Memory B cell (primary cell): ENCODE results near the gene FAM200A.
"Not testable (repeated sequence)": the region's sequence is repeated elsewhere in the genome, so short reads cannot be mapped to it uniquely, and the experiment has no call there.

Experiments used
- ATAC-seq: fragments of 150-1000 bp; cut with Tn5 transposase; 2 replicates; pipeline ENCODE4 v1.10.0; 2021; ENCODE audit warnings: low read depth, mild to moderate bottlenecking, moderate library complexity
- DNase-seq, 2 donors: peaks; one replicate each; pipeline ENCODE4 v3.0.0; 2022; ENCODE audit warnings: low spot score in 2 of 2
- H3K27ac Mint-ChIP-seq: one replicate; pipeline ENCODE4 v1.8.0; 2022; ENCODE audit warnings: mild to moderate bottlenecking, moderate library complexity, mixed read lengths
- H3K27me3 Mint-ChIP-seq: one replicate; pipeline ENCODE4 v1.8.0; 2022; ENCODE audit warnings: mixed read lengths
- H3K36me3 Mint-ChIP-seq: one replicate; pipeline ENCODE4 v1.8.0; 2022; ENCODE audit warnings: mild to moderate bottlenecking, mixed read lengths
- H3K4me1 Mint-ChIP-seq: one replicate; pipeline ENCODE4 v1.8.0; 2022; ENCODE audit warnings: mixed read lengths
- H3K4me3 Mint-ChIP-seq: one replicate; pipeline ENCODE4 v1.8.0; 2022; ENCODE audit warnings: mild to moderate bottlenecking, moderate library complexity, mixed read lengths
- H3K9me3 Mint-ChIP-seq: one replicate; pipeline ENCODE4 v1.8.0; 2022; ENCODE audit warnings: mixed read lengths

The FAM200A gene

DNA sequence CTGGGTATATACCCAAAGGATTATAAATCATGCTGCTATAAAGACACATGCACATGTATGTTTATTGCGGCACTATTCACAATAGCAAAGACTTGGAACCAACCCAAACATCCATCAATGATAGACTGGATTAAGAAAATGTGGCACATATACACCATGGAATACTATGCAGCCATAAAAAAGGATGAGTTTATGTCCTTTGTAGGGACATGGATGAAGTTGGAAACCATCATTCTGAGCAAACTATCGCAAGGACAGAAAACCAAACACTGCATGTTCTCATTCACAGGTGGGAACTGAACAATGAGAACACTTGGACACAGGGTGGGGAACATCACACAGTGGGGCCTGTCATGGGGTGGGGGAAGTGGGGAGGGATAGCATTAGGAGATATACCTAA lies 2.4 kb downstream of the FAM200A start:
- not testable (repeated sequence) for H3K4me3 Mint-ChIP-seq, H3K9me3 Mint-ChIP-seq, DNase-seq, ATAC-seq, H3K27me3 Mint-ChIP-seq, H3K27ac Mint-ChIP-seq
- Mint-ChIP-seq H3K4me1 (peaks cover 11% of the 10 kb centered on the region), H3K36me3 (peaks cover 23% of the 10 kb centered on the region)

DNA sequence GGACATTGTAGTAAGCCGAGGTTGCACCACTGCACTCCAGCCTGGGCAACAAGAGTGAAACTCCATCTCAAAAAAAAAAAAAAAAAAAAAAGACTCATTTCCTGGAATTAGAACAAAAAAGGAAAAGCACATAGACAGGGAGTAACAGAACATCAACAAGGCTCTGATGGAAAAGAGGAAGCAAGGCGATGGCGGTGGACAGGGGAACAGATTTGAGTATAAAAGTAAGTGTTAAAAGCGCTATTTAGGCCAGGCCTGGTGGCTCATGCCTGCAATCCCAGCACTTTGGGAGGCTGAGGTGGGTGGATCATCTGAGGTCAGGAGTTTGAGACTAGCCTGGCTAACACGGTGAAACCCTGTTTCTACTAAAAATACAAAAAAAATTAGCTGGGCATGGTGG lies 6.6 kb downstream of the FAM200A start:
- ATAC-seq, H3K4me3 Mint-ChIP-seq, H3K27ac Mint-ChIP-seq, H3K4me1 Mint-ChIP-seq, H3K9me3 Mint-ChIP-seq, H3K27me3 Mint-ChIP-seq, DNase-seq: not testable (repeated sequence)
- peaks cover 21% of the 10 kb centered on the region for H3K36me3 Mint-ChIP-seq

DNA sequence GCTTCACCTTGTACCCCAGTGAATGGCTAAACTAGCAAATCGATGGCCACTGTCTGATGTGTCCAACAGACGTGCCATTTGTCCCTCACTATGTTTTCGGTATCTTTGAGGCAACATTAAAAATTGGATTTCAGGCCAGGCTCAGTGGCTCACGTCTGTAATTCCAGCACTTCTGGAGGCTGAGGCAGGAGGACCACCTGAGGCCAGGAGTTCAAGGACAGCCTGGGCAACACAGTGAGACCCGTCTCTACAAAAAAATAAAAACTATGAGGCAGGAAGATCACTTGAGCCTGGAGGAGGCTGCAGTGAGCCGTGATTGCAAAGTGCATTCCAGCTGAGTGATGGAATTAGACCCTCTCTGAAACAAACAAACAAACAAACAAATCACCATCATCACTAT lies 8.0 kb downstream of the FAM200A start:
- peaks cover 7% of the 10 kb centered on the region for H3K9me3 Mint-ChIP-seq
- H3K36me3 Mint-ChIP-seq = peaks cover 17% of the 10 kb centered on the region
- no peak overlapping the region for H3K27ac Mint-ChIP-seq
- no peaks in the 10 kb centered on the region for H3K27me3 Mint-ChIP-seq
- no peak overlapping the region for H3K4me3 Mint-ChIP-seq
- DNase-seq (no peak), ATAC-seq (no peak)
- no peaks in the 10 kb centered on the region for H3K4me1 Mint-ChIP-seq

DNA sequence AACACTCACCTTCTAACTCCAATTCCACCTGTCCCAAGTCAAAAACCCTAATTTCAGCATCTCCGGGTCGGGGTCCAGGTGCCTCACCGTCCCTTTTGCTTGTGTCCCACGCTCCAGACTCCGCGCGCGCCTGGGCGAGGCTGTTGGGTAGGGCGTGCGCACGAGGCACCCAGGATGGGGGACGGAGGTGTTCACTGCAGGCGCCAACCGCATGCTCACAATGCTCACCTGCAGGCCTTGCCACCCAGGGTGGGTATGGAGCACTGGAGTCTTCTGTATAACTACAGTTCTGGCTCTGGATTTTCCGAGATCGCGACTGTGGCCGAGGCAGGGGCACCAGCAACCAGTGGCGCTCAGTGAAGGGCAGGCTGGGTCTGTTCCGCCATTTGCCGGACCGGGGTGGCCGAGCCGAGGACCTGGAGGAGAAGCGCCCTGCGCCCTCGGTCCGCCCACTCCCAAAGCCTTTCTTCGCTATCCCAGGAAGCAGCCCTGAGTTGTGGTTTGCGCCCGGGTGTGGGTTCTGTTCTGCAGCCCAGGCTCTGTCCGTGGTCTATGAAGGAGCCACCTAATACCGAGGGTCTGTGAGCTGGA lies 8.7 kb downstream of the FAM200A start:
- no peak for ATAC-seq
- Mint-ChIP-seq H3K4me1 (no peaks in the 10 kb centered on the region), H3K36me3 (peaks cover 17% of the 10 kb centered on the region), H3K4me3 (no peak overlapping the region), H3K9me3 (peaks cover 7% of the 10 kb centered on the region), H3K27me3 (no peaks in the 10 kb centered on the region), H3K27ac (no peak overlapping the region)
- DNase-seq = no peak

DNA sequence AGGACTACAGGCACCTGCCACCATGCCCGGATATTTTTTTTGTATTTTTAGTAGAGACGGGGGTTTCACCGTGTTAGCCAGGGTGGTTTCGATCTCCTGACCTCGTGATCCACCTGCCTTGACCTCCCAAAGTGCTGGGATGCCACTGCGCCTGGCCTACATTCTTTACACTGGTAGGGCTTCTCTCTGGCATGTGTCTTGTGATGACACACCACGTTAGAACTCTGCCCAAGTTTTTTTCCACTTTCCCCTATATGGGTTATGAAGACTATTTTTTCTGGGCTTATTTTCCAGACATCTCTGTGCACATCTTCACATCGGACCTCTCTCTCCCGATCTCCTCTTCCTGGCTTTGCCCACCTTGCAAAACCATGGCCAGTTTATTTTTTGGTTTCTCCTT lies 10.7 kb downstream of the FAM200A start:
- DNase-seq (no peak), ATAC-seq (no peak)
- no peaks in the 10 kb centered on the region for H3K27me3 Mint-ChIP-seq
- peaks cover 10% of the 10 kb centered on the region for H3K36me3 Mint-ChIP-seq
- H3K27ac Mint-ChIP-seq = no peak overlapping the region
- peaks cover 7% of the 10 kb centered on the region for H3K9me3 Mint-ChIP-seq
- H3K4me1 Mint-ChIP-seq = no peaks in the 10 kb centered on the region
- H3K4me3 Mint-ChIP-seq = no peak overlapping the region

DNA sequence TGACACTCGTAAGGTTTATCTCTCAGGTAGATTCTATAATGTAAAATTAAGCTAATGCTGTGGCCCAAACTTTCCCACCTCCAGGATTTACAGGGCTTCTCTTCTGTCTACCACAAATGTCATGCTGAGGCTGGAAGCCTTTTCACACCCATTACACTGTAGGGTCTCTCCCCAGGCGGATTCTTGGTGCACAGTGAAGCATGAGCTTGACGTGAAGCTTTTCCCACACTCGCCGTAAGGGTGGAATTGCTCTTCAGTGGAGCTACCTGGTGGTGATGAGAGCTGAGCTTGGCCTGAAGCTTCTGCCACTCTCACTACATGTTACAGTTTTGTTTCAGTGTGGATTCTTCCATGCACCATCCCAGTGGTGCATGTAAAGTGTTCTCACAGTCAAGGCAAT lies 11.4 kb downstream of the FAM200A start:
- no peaks in the 10 kb centered on the region for H3K4me1 Mint-ChIP-seq
- no peak overlapping the region for H3K4me3 Mint-ChIP-seq
- H3K27me3 Mint-ChIP-seq = no peaks in the 10 kb centered on the region
- DNase-seq (no peak), ATAC-seq (no peak)
- no peak overlapping the region for H3K27ac Mint-ChIP-seq
- H3K36me3 Mint-ChIP-seq = peaks cover 10% of the 10 kb centered on the region
- peaks cover 11% of the 10 kb centered on the region for H3K9me3 Mint-ChIP-seq

DNA sequence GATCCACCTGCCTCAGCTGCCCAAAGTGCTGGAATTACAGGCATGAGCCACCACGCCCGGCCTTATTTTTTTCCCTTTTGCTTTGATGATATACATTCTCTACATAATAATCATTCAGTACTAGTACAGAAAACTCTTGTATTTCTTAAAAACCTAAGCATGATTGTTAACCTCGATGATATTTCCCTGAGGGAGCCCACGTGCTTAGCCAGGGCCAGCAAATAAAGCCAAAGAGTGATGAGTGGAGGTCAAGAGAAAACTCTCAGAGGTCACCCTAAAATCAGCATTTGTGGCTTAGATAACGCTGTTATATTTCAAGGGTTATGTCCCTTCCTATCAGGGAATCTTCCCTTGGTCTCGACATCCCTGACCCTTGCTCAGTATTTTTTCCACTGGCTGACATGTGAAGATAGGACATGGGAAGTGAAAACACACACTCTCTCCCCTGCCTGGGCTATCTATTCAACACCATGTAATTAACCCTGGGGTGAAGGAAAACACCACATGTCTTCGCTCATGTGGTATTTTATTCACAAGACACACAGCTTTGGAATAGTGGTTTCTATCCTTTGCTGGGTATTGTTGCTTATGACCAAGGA lies 12.6 kb downstream of the FAM200A start:
- Mint-ChIP-seq H3K4me1 (no peaks in the 10 kb centered on the region), H3K9me3 (peaks cover 11% of the 10 kb centered on the region), H3K27me3 (no peaks in the 10 kb centered on the region), H3K4me3 (no peak overlapping the region), H3K27ac (no peak overlapping the region), H3K36me3 (peaks cover 8% of the 10 kb centered on the region)
- ATAC-seq = no peak
- no peak for DNase-seq

DNA sequence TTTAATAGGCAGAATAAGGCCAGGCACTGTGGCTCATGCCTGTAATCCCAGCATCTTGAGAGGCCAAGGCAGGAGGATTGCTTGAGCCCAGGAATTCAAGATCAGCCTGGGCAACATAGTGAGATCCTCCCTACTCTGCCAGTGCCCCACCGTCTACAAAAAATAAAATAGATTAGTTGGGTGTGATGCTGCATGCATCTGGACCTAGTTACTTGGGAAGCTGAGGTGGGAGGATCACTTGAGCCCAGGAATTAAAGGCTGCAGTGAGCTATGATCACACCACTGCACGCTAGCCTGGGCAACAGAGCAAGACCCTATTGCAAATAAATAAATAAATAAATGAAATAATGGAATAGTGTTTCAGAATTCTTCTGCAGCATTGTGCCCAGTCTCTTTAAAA lies 16.2 kb downstream of the FAM200A start:
- H3K27ac Mint-ChIP-seq = no peak overlapping the region

DNA sequence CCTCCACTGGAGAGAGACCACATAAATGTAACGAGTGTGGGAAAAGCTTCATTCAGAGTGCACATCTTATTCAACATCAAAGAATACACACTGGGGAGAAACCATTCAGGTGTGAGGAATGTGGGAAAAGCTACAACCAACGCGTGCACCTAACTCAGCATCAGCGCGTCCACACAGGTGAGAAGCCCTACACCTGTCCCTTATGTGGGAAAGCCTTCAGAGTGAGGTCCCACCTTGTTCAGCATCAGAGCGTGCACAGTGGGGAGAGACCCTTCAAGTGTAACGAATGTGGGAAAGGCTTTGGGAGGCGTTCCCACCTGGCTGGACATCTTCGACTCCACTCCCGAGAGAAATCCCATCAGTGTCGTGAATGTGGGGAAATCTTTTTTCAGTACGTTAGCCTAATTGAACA lies 20.6 kb downstream of the FAM200A start:
- H3K27me3 Mint-ChIP-seq = no peaks in the 10 kb centered on the region
- DNase-seq (no peak), ATAC-seq (no peak)
- no peak overlapping the region for H3K4me3 Mint-ChIP-seq
- H3K36me3 Mint-ChIP-seq = peaks cover 43% of the 10 kb centered on the region
- no peak overlapping the region for H3K27ac Mint-ChIP-seq
- peaks cover 20% of the 10 kb centered on the region for H3K9me3 Mint-ChIP-seq
- no peaks in the 10 kb centered on the region for H3K4me1 Mint-ChIP-seq

More for the DNA sequence above, 16.2 kb downstream of the FAM200A start:
- Mint-ChIP-seq H3K4me1 (no peaks in the 10 kb centered on the region), H3K9me3 (peaks cover 17% of the 10 kb centered on the region), H3K36me3 (peaks cover 23% of the 10 kb centered on the region), H3K27me3 (no peaks in the 10 kb centered on the region), H3K4me3 (no peak overlapping the region)
- no peak for ATAC-seq
- no peak for DNase-seq

DNA sequence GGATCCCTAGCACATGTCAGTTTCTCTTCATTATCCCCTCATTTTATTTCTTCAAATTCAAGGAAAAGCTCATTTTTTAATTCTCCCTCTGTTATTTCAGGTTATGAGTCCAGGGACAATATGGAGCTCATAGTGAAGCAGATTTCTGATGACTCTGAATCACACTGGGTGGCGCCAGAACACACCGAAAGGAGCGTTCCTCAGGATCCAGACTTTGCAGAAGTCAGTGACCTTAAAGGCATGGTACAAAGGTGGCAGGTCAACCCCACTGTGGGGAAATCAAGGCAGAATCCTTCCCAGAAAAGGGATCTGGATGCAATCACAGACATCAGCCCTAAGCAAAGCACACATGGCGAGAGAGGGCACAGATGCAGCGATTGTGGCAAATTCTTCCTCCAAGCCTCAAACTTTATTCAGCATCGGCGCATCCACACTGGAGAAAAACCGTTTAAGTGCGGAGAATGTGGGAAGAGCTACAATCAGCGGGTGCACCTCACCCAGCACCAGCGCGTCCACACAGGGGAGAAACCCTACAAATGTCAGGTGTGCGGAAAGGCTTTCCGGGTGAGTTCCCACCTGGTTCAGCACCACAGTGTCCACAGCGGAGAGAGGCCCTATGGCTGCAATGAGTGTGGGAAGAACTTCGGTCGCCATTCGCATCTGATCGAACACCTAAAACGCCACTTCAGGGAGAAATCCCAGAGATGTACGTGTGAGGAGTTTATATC lies 26.0 kb downstream of the FAM200A start:
- Mint-ChIP-seq H3K27ac (no peak overlapping the region), H3K27me3 (no peaks in the 10 kb centered on the region), H3K9me3 (peaks cover 6% of the 10 kb centered on the region), H3K4me3 (no peak overlapping the region), H3K4me1 (peaks cover 4% of the 10 kb centered on the region), H3K36me3 (peaks cover 39% of the 10 kb centered on the region)
- ATAC-seq = no peak
- no peak for DNase-seq

DNA sequence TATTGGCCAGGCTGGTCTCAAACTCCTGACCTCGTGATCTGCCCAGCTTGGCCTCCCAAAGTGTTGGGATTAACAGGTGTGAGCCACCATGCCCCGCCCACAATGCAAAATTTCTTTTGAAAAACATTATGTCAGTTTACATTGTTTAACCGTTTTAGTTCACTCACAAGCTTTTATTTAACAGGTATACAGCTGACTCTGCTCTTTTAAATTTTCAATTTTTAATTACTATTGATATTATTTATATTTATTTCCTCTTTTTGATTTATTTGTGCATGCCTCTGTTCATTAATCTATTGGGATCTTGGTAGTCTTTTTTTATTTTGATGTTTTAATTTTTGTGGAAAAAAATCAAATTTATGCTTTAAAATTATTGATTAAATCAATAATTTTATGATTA lies 30.5 kb downstream of the FAM200A start:
- no peak overlapping the region for H3K27ac Mint-ChIP-seq
- H3K36me3 Mint-ChIP-seq = peaks cover 25% of the 10 kb centered on the region
- DNase-seq = no peak
- no peak for ATAC-seq
- H3K4me3 Mint-ChIP-seq = no peak overlapping the region
- H3K27me3 Mint-ChIP-seq = no peaks in the 10 kb centered on the region
- H3K9me3 Mint-ChIP-seq = no peaks in the 10 kb centered on the region
- peaks cover 4% of the 10 kb centered on the region for H3K4me1 Mint-ChIP-seq

DNA sequence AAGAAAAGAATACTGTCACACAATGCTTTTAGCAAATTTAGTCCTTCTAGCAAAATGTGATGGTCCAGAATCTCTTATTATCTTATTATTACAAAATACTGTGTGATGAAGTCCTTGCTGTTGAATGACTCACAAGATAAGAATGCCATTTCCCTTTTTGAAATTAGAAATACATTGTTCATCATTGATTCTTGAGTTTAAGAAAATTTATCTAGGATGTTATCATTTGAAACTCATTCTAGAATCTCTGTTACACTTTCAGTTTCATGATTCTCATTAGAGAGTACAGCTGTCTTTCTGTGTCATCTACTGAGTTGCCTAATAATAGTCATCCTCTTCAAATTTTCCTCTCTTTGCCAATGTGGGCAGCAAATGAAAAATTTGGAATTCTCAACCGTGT lies 37.9 kb downstream of the FAM200A start:
- Mint-ChIP-seq H3K4me1 (peaks cover 8% of the 10 kb centered on the region), H3K9me3 (no peaks in the 10 kb centered on the region), H3K4me3 (no peak overlapping the region), H3K27ac (no peak overlapping the region), H3K36me3 (peaks cover 22% of the 10 kb centered on the region), H3K27me3 (no peaks in the 10 kb centered on the region)
- DNase-seq (no peak), ATAC-seq (no peak)

DNA sequence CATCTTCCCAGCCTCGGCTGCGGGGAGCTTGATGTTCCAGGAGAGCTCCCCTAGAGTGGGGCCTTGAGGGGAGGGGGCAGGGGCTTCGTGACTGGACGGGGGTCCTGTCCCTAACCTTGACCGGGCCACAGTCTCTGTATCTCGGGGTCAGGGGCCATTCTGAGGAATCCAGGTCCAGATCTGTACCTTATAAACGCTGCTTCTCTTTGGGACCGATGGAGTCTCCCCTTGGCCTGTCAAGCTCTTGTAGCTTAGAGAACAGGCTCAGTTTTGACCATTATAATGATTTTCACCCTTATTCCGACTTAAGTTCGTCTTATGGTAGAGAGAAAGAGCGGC lies 46.6 kb downstream of the FAM200A start:
- H3K9me3 Mint-ChIP-seq = no peaks in the 10 kb centered on the region
- H3K4me3 Mint-ChIP-seq = peak overlapping the region; percentile 96
- ATAC-seq (no peak), DNase-seq (no peak)
- no peaks in the 10 kb centered on the region for H3K36me3 Mint-ChIP-seq
- no peaks in the 10 kb centered on the region for H3K27me3 Mint-ChIP-seq
- H3K27ac Mint-ChIP-seq = peak overlapping the region; percentile 85
- peaks cover 12% of the 10 kb centered on the region for H3K4me1 Mint-ChIP-seq

DNA sequence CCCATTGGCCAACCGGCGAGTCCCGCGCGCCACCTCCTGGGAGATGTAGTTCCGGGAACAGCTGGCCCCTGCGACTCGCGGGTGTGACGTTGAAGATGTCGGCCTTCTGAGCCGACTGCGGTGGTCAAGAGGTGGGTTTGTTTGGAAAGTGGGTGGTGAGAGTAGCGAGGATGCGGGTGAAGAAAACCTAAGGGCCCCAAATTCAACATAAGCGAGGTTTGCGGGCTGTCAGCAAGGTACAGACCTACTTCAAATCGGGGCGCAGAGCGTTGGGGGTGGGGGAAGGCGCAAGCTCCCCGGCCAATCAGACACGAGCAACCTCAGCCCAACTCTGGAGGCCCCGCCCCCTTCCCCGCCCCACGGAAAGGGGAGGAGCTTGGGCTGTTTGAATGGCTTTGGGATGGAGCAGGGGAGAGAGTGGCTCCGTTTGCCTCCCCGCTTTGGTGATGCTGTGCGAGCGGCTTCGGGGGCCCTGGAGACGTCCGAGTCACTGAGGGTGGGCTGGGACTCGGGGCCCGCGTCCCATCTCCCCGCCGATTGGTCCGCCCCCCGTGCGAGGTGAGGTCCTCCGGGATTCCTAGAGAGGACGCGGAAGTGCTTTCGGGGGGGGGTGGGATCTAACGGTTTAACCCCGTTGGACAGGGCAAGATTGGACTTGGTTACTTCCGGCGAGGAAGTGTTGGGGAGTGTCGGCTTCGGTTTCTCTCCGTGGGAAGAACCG lies 47.2 kb downstream of the FAM200A start, which contains the start of gene ZKSCAN5:
Gene ZKSCAN5, plus strand, starts transcription at position 60 of the 721 bp plus-strand sequence. CDS start 1,383 bp downstream, outside the sequence.
- peak within 1 kb of the TSS; percentile 85 for H3K27ac Mint-ChIP-seq
- DNase-seq = peak; percentile 94 to 95
- H3K27me3 Mint-ChIP-seq = no peaks in the 10 kb centered on the region
- H3K4me1 Mint-ChIP-seq = peaks cover 12% of the 10 kb centered on the region
- H3K9me3 Mint-ChIP-seq = no peaks in the 10 kb centered on the region
- ATAC-seq = peak; percentile 81
- peaks cover 2% of the 10 kb centered on the region for H3K36me3 Mint-ChIP-seq
- peak within 1 kb of the TSS; percentile 96 for H3K4me3 Mint-ChIP-seq
